NCI-H1092 treated with DMSO at 0.1 percent for 48 hours (cell line): Measurements from ENCODE around the gene NME3.

Source experiments
- DNase-seq: peaks from one replicate; lab custom pipeline; 2025; lab: John Stamatoyannopoulos, UW

Gene NME3

DNA sequence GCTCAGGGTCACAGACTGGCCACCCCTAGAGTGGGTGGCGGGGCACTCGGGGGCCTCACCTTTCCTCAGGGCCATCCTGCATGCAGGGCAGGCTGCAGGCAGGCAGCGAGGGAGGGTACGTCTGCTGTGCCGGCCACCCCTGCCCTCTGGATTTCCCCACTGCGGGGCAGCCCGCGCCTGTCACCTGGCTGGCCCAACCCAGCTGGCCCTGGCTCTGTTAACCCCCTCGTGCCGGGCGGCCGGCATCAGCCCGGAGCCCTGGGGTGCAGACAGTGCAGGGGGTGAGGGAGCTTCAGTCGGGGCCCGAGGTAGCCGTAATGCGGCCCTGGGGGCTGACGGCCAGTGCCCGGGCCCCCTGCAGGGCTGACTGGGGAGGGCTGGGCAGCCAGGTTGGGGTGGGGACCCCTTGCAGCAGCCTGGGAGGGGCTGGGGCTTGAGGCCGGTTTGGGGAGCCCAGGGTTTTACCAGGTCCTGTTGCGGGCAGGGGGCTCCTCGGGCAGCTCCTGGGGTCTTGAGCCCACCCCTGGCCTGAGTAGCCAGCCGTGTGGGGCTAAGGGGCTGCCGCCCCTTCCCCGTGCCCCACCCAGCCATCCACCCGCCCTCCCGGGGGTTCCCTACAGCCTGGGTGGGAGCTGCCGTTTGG is 22.4 kb upstream of the NME3 start, which contains the start of gene IGFALS:
IGFALS (minus strand) TSS at position 128 of the 643 bp plus-strand sequence; CDS start at position 75, 53 bp downstream.
- no peak for DNase-seq

DNA sequence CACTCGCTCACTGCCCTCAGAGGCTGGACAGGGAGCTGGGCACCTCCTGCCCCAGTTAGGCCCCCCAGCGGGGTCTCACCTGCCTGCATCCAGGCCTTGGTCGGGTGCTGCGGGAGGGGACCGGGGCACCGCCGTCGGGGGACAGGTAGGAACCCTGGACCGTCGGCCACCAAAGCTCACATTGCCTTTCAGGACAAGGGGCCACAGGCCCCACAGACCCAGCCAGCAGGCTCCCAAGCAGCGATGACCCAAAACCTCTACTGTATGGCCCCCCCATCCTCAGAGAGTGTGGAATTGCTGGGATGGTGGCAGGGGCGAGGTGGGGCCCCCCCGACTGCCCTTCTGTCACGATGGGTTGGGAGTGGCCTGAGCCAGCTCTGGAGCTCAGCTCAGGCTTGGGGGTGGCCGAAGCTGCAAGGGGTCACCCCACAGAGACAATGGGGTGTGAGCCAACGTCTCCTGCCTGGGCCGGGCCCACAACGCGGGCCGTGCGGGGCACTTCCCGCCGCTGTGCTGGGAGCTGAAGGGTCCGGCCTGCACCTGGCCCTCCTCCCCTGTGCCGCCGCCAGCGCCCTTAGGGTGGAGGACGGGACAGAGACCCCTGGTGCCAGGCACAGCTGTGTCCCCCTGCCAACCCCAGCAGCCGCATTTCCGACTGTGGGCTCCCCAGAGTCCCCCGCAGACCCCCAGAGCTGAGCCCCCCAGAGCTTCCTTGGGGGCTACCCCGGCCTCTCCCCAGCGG is 21.7 kb upstream of the NME3 start:
- DNase-seq = no peak

DNA sequence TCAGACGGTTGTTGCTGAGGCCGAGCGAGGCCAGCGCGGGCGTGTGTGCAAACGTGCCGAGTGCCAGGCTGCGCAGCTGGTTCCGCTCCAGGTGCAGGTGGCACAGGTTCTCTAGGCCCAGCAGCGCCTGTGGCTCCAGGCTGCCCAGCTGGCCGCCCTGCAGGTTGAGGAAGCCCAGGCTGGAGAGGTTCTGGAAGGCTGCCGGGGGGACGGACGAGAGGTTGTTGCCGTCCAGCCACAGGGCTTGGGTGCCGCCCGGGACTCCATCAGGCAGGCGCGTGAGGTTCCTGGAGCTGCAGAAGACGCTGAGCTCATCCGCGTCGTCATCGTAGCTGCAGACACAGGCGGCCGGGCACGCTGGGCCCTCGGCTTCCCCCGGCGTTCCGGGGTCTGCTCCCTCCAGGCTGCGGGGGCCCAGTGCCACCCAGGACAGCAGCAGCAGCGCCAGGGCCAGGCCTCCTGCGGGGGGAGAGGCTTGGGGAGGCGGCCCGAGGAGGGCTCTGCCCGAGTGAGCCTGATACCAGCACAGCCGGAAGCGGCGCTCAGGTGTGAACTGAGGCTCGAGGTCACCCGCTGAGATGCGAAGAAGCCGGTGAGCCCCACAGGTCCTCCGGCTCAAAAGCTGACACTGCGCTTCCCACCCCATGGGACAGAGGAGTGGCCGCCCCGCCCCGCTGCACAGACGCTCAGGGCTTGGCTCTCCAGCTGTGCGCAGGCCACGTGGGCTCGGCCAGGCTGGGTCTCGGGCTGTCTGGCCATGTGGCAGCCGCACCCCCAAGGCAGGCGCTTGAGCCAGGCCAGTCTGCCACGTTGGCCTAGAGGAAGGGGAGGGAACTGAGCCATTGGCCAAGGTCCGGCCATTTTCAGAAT is 20.8 kb upstream of the NME3 start:
- DNase-seq = no peak

- no peak for DNase-seq
These were observed 20.1 kb upstream of the NME3 start for GRCh38 chr16:1791256-1791942.

DNA sequence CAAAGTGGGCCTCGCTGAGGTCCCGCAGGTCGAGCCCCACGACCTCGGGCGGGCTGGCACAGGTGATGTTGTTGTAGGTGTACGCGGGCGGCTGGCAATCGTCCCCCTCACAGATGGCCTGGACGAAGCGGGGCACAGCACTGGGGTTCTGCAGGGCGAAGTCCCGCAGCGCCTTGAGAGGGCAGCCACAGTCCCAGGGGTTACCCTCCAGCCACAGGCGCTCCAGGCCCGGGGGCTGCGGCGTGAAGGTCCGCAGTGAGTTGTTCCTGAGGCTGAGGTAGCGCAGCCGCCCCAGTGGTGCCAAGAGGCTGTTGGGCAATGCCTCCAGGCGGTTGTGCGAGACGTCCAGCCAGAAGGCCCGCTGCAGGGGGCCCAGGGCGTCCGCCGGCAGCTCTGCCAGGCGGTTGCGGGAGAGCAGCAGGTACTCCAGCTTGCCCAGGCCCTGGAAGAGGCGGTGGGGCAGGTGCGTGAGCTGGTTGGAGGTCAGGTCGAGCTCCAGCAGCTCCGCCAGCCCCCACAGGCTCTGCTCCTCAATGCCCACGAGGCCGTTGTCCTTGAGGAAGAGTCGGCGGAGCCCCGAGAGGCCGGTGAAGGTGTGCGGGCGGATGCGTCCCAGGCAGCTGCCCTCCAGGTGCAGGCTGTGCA is 19.4 kb upstream of the NME3 start:
- no peak for DNase-seq

- DNase-seq = no peak
These were observed 18.9 kb upstream of the NME3 start for GRCh38 chr16:1790261-1790610.

GRCh38 chr16:1789643-1790045 is 18.3 kb upstream of the NME3 start:
- DNase-seq = no peak

DNA sequence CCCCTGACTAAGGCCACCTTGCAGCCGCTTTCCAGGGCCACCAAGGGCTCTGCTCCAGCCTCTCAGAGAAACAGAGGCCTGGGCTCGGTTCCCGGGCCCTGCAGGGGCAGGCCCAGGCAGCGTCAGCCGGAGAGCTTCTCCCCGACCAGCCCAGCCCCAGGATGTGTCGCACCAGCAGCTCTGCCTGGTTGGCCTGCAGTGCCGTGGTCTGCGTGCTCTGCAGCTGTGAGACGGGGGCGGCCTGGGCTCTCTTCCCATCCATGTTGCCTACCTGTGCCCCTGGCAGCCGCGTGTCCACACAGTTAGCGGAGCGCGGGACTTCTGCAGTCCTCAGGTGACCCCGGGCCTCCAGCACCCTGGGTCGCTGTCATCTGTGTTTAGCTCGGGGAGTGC is 17.4 kb upstream of the NME3 start:
- DNase-seq = no peak

DNA sequence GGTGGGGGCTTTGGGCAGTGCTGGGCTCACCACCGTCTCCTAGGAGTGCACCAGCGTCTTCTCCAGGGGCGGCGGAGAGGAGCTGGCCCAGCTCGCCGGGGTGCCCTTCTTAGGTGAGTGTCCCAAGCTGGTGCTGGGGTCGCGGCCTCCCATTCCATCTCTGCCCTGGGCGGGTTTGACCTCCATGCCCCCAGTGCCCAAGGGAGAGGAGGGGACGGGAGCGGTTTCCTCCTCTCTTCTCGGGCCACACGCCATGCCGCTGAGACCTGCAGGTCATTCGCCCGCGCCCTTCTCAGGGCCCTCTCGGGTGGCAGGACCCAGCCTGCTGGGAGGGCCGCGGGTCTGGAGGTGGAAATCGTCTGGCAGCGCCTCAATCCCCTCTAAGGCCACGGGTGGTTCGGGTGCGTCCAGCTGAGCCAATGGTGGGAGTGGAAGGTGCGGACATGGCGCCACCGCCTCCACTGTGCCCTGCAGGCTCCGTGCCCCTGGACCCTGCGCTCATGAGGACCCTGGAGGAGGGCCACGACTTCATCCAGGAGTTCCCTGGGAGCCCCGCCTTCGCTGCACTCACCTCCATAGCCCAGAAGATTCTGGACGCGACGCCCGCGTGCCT is 16.9 kb upstream of the NME3 start:
- DNase-seq = no peak

- no peak for DNase-seq
These were observed 16.2 kb upstream of the NME3 start for GRCh38 chr16:1787322-1788094.

- DNase-seq = no peak
These were observed 15.6 kb upstream of the NME3 start for GRCh38 chr16:1787056-1787321.

DNA sequence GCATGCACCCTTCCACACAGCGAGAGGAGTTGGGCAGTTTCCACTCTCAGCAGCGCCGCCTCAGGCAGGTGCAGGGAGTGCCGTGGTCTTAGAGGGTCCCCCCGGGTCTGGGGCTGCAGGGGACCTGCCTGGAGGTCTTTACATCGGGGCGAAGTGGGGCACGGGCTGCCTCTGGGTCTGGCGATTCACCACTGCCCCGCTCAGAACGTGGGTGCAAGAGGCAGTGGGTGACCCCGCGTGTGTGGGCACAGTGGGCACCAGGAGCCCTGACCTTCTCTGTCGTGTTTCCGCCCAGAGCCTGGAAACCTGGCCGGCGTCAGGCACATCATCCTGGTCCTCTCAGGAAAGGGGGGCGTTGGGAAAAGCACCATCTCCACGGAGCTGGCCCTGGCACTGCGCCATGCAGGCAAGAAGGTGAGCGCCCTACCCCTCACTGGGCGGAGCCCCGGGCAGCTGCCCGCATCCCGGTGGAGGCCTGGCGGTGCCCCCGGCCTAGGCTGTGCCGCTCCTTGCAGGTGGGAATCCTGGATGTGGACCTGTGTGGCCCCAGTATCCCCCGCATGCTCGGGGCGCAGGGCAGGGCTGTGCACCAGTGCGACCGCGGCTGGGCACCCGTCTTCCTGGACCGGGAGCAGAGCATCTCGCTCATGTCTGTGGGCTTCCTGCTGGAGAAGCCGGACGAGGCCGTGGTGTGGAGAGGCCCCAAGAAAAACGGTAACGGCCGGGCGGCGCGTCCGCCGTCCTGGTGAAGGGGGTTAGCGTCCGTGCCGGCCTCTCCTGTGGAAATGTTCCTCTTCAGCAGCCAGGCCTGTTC is 15.1 kb upstream of the NME3 start:
- no peak for DNase-seq

DNA sequence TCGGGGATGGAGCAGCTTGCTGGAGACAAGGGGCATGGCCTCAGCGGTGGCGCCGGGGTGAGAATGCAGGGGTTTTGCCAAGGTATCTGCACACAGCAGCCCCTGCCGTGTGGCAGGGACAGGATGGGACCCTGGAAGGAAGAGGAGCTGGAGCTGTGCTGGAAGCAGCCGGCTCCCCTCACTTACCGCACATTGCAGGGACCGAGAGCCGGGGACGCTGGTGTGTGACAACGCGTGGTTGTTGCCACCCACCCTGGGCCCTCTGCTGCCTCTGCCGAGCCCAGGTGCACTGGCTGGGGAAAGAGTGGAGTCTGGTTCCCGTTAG is 14.5 kb upstream of the NME3 start:
- DNase-seq = no peak

DNA sequence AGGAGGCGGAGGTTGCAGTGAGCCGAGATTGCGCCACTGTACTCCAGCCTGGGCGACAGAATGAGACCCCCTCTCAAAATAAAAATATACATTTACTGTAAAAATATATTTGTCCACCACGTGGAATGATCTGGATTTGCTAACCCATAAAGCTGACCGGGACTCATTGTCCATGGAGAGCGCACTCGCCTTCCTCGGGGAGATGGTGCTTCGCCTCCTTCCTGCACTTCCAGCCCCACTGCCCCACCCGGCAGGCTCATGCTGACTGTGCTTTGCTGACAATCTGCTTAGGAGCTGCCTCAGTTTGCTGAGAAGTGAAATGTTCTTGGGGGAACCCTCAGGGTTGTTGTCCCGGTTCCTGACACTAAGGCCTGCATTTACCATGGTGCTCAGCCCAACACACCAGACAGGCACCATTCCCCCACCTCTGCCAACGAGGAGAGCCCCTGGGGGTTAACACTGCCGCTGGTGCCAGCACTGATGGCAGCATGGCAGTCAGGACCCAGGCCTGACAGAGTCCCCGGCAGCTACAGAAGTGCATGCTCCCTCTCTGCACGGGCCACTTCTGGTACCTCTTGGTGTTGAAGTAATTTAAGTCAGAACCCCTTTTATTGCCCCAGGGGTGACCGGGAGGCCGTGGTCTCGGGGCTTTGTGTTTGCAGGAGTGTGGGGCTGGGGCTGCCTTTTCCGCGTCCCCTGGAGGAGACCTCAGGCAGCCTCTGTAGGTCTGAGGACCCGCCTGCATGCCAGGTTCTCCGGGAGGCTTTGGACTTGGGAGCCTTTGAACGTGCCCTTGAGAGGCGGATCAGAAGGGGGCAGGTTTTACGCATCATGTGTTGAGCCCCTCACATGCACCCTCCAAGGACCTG is 13.9 kb upstream of the NME3 start:
- no peak for DNase-seq

- peak; percentile 99 for DNase-seq
These were observed 11.3 kb upstream of the NME3 start, which contains the start of the genes NUBP2 and SPSB3 for GRCh38 chr16:1782408-1783264. Gene NUBP2 (plus strand): TSS chr16:1782960. CDS start chr16:1783021, 61 bp downstream. Gene SPSB3 (minus strand): TSS chr16:1782571. CDS start chr16:1781483, 1,088 bp downstream.

GRCh38 chr16:1781758-1782407 is 10.5 kb upstream of the NME3 start:
- DNase-seq = peak; percentile 31

DNA sequence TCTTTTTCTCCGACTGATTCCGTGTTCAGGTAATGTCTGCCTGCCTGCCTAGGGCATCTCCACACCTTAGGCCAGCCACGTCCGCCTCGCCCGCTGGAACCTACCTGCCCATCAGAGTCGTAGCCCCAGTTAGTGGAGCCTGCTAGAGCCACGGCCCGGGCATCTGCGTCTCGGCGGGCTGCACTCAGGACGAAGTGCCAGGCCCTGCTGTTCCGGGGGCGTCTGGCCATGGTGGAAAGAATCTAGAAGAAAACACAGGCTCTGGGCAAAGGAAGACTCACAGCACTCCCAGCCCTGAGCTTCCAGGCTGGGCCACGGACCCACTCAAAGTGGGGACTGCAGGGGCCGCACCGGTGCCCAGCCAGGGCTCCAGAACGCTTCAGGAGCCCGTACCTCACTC is 9.9 kb upstream of the NME3 start:
- no peak for DNase-seq
